Esophagus muscularis mucosa (tissue), 4 donors: ENCODE results near the gene SLC17A7.

Experiments used
- EP300 ChIP-seq: sonication (generic); formaldehyde crosslinking; IDR thresholded peaks from one replicate; pipeline ENCODE4 v1.6.1; 2017; ENCODE audit warnings: antibody characterized with exemption
- POLR2A ChIP-seq: fragments of 450-650 bp; IDR thresholded peaks from one replicate; pipeline ENCODE4 v1.6.1; 2017; ENCODE audit warnings: antibody characterized with exemption, moderate library complexity, mild to moderate bottlenecking, low read depth
- POLR2AphosphoS5 ChIP-seq, 2 donors: sonication (generic); formaldehyde crosslinking; IDR thresholded peaks; one replicate each; pipeline ENCODE4 v1.6.1; 2017; ENCODE audit warnings: antibody characterized with exemption in 2 of 2
- TF ChIP-seq, protein P1 (sequence below), 3 experiments: fragments of 200-600 bp in 2 of 3; fragments of 450-650 bp in 1 of 3; sonication (generic) in 2 of 3; IDR thresholded peaks; one replicate each; pipeline ENCODE4 v1.5.1; 2017 to 2019; ENCODE audit warnings: antibody characterized with exemption in 3 of 3, mild to moderate bottlenecking in 2 of 3, moderate library complexity in 1 of 3

DNA sequence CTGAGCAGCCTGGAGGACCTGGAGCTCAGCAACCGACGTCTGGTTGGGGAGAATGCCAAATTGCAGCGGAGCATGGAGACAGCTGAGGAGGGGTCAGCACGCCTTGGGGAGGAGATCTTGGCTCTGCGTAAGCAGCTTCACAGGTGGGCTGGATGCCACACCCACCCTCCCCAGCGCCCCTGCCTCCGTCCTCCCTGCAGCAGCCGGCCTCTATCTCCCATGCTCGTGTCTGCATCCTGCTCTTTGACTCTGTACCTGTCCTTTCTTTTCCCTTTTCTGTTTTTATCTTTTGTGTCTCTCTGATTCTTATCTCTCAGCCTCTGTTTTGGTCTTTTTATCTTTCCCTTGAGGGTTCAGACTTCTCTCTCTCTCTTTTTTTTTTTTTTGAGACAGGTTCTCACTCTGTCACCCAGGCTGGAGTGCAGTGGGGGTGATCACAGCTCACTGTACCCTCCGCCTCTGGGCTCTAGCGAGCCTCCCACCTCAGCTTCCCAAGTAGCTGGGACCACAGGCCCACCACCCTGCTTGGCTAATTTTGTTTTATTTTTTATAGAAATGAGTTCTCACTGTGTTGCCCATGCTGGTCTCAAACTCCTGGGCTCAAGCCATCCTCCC lies 43.2 kb downstream of the SLC17A7 start:
- TF ChIP-seq, protein P1, sequence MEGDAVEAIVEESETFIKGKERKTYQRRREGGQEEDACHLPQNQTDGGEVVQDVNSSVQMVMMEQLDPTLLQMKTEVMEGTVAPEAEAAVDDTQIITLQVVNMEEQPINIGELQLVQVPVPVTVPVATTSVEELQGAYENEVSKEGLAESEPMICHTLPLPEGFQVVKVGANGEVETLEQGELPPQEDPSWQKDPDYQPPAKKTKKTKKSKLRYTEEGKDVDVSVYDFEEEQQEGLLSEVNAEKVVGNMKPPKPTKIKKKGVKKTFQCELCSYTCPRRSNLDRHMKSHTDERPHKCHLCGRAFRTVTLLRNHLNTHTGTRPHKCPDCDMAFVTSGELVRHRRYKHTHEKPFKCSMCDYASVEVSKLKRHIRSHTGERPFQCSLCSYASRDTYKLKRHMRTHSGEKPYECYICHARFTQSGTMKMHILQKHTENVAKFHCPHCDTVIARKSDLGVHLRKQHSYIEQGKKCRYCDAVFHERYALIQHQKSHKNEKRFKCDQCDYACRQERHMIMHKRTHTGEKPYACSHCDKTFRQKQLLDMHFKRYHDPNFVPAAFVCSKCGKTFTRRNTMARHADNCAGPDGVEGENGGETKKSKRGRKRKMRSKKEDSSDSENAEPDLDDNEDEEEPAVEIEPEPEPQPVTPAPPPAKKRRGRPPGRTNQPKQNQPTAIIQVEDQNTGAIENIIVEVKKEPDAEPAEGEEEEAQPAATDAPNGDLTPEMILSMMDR (IDR thresholded peaks at IDR 0.05) = no peak
- TF ChIP-seq POLR2A (no peak), EP300 (no peak), POLR2AphosphoS5 (IDR thresholded peaks at IDR 0.05) (no peak)
